Neural cell (in vitro differentiated cells): ENCODE results near the gene RGS18. TPM values are rescaled to one million over a fixed set of nuclear protein-coding genes. Genes with fewer than 3 reads are reported as not detected.

Source experiments
- H2AFZ ChIP-seq: fragments of 200-600, 300-800 bp; sonication (generic), shearing (Covaris generic); 2 replicates; pipeline ENCODE4 v1.6.0; 2014; ENCODE audit warnings: low read depth, mild to moderate bottlenecking, antibody characterized with exemption, low read length, moderate library complexity
- H3F3A ChIP-seq: fragments of 200-600 bp; shearing (Covaris generic); 2 replicates; pipeline ENCODE4 v1.6.1; 2016; ENCODE audit warnings: mild to moderate bottlenecking, moderate library complexity, mixed read lengths, antibody characterized with exemption, low read length; ENCODE audit not compliant: insufficient read depth, poor library complexity, severe bottlenecking
- H3K27ac ChIP-seq: fragments of 200-600, 300-800 bp; sonication (generic), shearing (Covaris generic); 2 replicates; pipeline ENCODE4 v1.5.1; 2014; ENCODE audit warnings: mild to moderate bottlenecking, low read length, moderate library complexity
- H3K27me3 ChIP-seq: fragments of 300-800, 200-600 bp; sonication (generic), shearing (Covaris generic); 2 replicates; pipeline ENCODE4 v1.6.0; 2014; ENCODE audit warnings: mild to moderate bottlenecking, low read depth, low read length, moderate library complexity; ENCODE audit not compliant: insufficient read depth
- H3K36me3 ChIP-seq: fragments of 300-800, 200-600 bp; sonication (generic), shearing (Covaris generic); 2 replicates; pipeline ENCODE4 v1.5.1; 2014; ENCODE audit warnings: mild to moderate bottlenecking, antibody characterized with exemption, low read length, moderate library complexity; ENCODE audit not compliant: insufficient read depth
- H3K4me2 ChIP-seq: fragments of 300-800, 200-600 bp; sonication (generic), shearing (Covaris generic); 2 replicates; pipeline ENCODE4 v1.6.0; 2014; ENCODE audit warnings: mild to moderate bottlenecking, low read length
- H3K4me3 ChIP-seq: fragments of 300-800, 200-600 bp; sonication (generic), shearing (Covaris generic); 2 replicates; pipeline ENCODE4 v1.5.1; 2014; ENCODE audit warnings: mild to moderate bottlenecking, low read length, moderate library complexity
- H3K79me2 ChIP-seq: fragments of 200-600 bp; shearing (Covaris generic); replicated peaks from 2 replicates; pipeline ENCODE4 v1.6.0; 2014; ENCODE audit warnings: mild to moderate bottlenecking, low read length, moderate library complexity; ENCODE audit not compliant: insufficient read depth
- H3K9ac ChIP-seq: fragments of 300-800, 200-600 bp; sonication (generic), shearing (Covaris generic); 2 replicates; pipeline ENCODE4 v1.6.1; 2016; ENCODE audit warnings: mild to moderate bottlenecking, low read length, mixed read lengths
- H3K9me2 ChIP-seq: fragments of 200-600 bp; shearing (Covaris generic); 2 replicates; pipeline ENCODE4 v1.6.1; 2016; ENCODE audit warnings: mild to moderate bottlenecking, low read length, mixed read lengths; ENCODE audit not compliant: insufficient read depth
- H3K9me3 ChIP-seq: fragments of 200-600, 300-800 bp; sonication (generic), shearing (Covaris generic); 2 replicates; pipeline ENCODE4 v1.6.1; 2016; ENCODE audit warnings: mild to moderate bottlenecking, mixed run types, low read length, moderate library complexity, mixed read lengths
- H4K20me1 ChIP-seq: fragments of 200-600 bp; shearing (Covaris generic); 2 replicates; pipeline ENCODE4 v1.6.1; 2016; ENCODE audit warnings: mild to moderate bottlenecking, mixed run types; ENCODE audit not compliant: insufficient read depth
- EP300 ChIP-seq: fragments of 450-650 bp; conservative IDR thresholded peaks from 2 replicates; pipeline ENCODE4 v1.6.1; 2014; ENCODE audit warnings: antibody characterized with exemption, mild to moderate bottlenecking, moderate library complexity; ENCODE audit not compliant: poor library complexity, severe bottlenecking
- EZH2 ChIP-seq: fragments of 200-600, 300-800 bp; shearing (Covaris generic), sonication (generic); IDR thresholded peaks from 2 replicates; pipeline ENCODE4 v1.6.1; 2014; ENCODE audit warnings: antibody characterized with exemption, low read length, borderline replicate concordance, mild to moderate bottlenecking; ENCODE audit not compliant: insufficient read depth, poor library complexity, severe bottlenecking
- POLR2AphosphoS5 ChIP-seq: IDR thresholded peaks from 2 replicates; pipeline ENCODE4 v1.6.1; 2012
- SMC3 ChIP-seq: fragments of 450-650 bp; conservative IDR thresholded peaks from 2 replicates; pipeline ENCODE4 v1.6.1; 2014; ENCODE audit warnings: antibody characterized with exemption, mild to moderate bottlenecking, moderate library complexity; ENCODE audit not compliant: poor library complexity
- TAF1 ChIP-seq: IDR thresholded peaks from 2 replicates; pipeline ENCODE4 v1.6.1; 2012; ENCODE audit warnings: low read depth
- polyA plus RNA-seq: library from polyadenylated mRNA; depleted of rRNA; stranded (reverse); fragments of >200 nt; gene quantifications from 2 replicates; pipeline ENCODE4 v1.2.3, GENCODE V29; 2014
- TF ChIP-seq, protein P1 (sequence below): fragments of 450-650 bp; IDR thresholded peaks from 2 replicates; pipeline ENCODE4 v1.5.1; 2014; ENCODE audit warnings: antibody characterized with exemption, mild to moderate bottlenecking, moderate library complexity; ENCODE audit not compliant: poor library complexity, severe bottlenecking
- TF ChIP-seq, protein P2 (sequence below): IDR thresholded peaks from 2 replicates; pipeline ENCODE4 v1.6.1; 2012; ENCODE audit warnings: borderline replicate concordance

RGS18 gene
- polyA plus RNA-seq, 1 donor from 2014 or later: not detected

DNA sequence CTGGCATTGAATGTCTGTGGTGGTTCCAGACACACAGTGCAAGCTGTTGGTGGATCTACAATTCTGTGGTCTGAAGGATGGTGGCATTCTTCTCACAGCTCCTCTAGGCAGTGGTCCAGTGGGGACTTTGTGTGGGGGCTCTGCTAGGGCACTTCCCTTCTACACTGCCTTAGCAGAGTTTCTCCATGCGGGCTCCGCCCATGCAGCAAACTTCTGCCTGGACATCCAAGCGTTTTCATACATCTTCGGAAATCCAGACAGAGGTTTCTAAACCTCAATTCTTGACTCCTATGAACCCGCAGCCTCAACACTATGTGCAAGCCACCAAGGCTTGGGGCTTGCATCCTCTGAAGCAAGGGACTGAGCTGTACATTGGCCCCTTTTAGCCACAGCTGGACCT is 43.0 kb downstream of the RGS18 start:
- Histone ChIP-seq H3K27me3 (no peaks in the 10 kb centered on the region), H3K4me2 (no peak overlapping the region), H3F3A (no peaks in the 10 kb centered on the region), H3K9me2 (no peaks in the 10 kb centered on the region), H3K9ac (no peak overlapping the region), H3K36me3 (no peaks in the 10 kb centered on the region), H3K27ac (no peak overlapping the region), H3K79me2 (no peaks in the 10 kb centered on the region), H2AFZ (no peak overlapping the region), H3K9me3 (no peaks in the 10 kb centered on the region), H4K20me1 (no peaks in the 10 kb centered on the region), H3K4me3 (no peak overlapping the region)
- TF ChIP-seq, protein P1, sequence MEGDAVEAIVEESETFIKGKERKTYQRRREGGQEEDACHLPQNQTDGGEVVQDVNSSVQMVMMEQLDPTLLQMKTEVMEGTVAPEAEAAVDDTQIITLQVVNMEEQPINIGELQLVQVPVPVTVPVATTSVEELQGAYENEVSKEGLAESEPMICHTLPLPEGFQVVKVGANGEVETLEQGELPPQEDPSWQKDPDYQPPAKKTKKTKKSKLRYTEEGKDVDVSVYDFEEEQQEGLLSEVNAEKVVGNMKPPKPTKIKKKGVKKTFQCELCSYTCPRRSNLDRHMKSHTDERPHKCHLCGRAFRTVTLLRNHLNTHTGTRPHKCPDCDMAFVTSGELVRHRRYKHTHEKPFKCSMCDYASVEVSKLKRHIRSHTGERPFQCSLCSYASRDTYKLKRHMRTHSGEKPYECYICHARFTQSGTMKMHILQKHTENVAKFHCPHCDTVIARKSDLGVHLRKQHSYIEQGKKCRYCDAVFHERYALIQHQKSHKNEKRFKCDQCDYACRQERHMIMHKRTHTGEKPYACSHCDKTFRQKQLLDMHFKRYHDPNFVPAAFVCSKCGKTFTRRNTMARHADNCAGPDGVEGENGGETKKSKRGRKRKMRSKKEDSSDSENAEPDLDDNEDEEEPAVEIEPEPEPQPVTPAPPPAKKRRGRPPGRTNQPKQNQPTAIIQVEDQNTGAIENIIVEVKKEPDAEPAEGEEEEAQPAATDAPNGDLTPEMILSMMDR: no peak
- TF ChIP-seq POLR2AphosphoS5 (no peak), SMC3 (no peak), TAF1 (no peak), EP300 (no peak)

- Histone ChIP-seq H3K27me3 (no peaks in the 10 kb centered on the region), H3K79me2 (no peaks in the 10 kb centered on the region), H3K36me3 (no peaks in the 10 kb centered on the region), H3F3A (no peaks in the 10 kb centered on the region), H2AFZ (no peak overlapping the region), H3K4me3 (no peak overlapping the region), H3K9ac (no peak overlapping the region), H3K4me2 (no peak overlapping the region), H3K9me3 (no peaks in the 10 kb centered on the region), H4K20me1 (no peaks in the 10 kb centered on the region), H3K9me2 (no peaks in the 10 kb centered on the region), H3K27ac (no peak overlapping the region)
- TF ChIP-seq EZH2: no peak
- TF ChIP-seq, protein P2, sequence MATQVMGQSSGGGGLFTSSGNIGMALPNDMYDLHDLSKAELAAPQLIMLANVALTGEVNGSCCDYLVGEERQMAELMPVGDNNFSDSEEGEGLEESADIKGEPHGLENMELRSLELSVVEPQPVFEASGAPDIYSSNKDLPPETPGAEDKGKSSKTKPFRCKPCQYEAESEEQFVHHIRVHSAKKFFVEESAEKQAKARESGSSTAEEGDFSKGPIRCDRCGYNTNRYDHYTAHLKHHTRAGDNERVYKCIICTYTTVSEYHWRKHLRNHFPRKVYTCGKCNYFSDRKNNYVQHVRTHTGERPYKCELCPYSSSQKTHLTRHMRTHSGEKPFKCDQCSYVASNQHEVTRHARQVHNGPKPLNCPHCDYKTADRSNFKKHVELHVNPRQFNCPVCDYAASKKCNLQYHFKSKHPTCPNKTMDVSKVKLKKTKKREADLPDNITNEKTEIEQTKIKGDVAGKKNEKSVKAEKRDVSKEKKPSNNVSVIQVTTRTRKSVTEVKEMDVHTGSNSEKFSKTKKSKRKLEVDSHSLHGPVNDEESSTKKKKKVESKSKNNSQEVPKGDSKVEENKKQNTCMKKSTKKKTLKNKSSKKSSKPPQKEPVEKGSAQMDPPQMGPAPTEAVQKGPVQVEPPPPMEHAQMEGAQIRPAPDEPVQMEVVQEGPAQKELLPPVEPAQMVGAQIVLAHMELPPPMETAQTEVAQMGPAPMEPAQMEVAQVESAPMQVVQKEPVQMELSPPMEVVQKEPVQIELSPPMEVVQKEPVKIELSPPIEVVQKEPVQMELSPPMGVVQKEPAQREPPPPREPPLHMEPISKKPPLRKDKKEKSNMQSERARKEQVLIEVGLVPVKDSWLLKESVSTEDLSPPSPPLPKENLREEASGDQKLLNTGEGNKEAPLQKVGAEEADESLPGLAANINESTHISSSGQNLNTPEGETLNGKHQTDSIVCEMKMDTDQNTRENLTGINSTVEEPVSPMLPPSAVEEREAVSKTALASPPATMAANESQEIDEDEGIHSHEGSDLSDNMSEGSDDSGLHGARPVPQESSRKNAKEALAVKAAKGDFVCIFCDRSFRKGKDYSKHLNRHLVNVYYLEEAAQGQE: no peak
- no peak for TF ChIP-seq EP300
- TF ChIP-seq, protein P1: no peak
- no peak for TF ChIP-seq SMC3
Measured at GRCh38 chr1:192224396-192224795, 66.1 kb downstream of the RGS18 start.
